ENCODE results near the gene EFCAB11. TPM values are rescaled to one million over a fixed set of nuclear protein-coding genes. Genes with fewer than 3 reads are reported as not detected.

Gene EFCAB11
- total and polyA plus RNA-seq, 8 donors = 1.3 to 5.8 (median 2.6) TPM

DNA sequence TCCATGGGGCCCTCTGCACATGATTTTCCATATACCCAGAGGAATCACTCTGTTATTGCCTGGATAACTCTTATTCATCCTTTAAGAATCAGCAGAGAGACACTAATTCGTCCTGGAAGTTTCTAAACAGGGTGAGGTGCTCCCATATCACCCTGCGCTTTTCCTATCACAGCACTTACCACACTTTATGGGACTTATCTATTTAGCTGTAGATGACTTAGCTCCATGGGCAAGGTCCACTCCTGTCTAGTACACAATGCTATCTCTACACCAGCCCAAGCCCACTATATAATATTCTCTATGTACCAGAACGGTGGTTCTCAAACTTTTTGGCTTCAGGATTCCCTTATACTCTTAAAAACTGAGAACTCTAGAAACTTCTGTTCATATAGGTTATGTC, 111.7 kb downstream of the EFCAB11 start:
- DNase-seq = no peak
- no peaks in the 10 kb centered on the region for H3K4me1 ChIP-seq
- no peak for TF ChIP-seq CTCF (IDR thresholded peaks at IDR 0.05)
- no peaks in the 10 kb centered on the region for H3K27me3 ChIP-seq
- no peak for ATAC-seq
- no peak for FAIRE-seq
- no peaks in the 10 kb centered on the region for H3K9me3 ChIP-seq
- H3K4me3 ChIP-seq = no peak overlapping the region
- no peaks in the 10 kb centered on the region for H3K36me3 ChIP-seq
- WGBS, 2 donors = 52 to 62% methylated on average over 3 of the region's 3 CpGs
- no peak overlapping the region for H3K27ac ChIP-seq
- intact Hi-C loops (cut with DNase I) = no loop called here

- Histone ChIP-seq H3K27me3 (no peaks in the 10 kb centered on the region), H3K9me3 (no peaks in the 10 kb centered on the region), H3K36me3 (no peaks in the 10 kb centered on the region), H3K4me1 (no peaks in the 10 kb centered on the region), H3K27ac (no peak overlapping the region), H3K4me3 (no peak overlapping the region)
- TF ChIP-seq CTCF (IDR thresholded peaks at IDR 0.05) = no peak
- DNase-seq (no peak), ATAC-seq (no peak), FAIRE-seq (no peak)
- 96 to 97% methylated on average over 6 of the region's 6 CpGs for WGBS, 2 donors
- intact Hi-C loops (cut with DNase I) = no loop called here
These were observed 112.7 kb downstream of the EFCAB11 start for GRCh38 chr14:89841851-89842250.

DNA sequence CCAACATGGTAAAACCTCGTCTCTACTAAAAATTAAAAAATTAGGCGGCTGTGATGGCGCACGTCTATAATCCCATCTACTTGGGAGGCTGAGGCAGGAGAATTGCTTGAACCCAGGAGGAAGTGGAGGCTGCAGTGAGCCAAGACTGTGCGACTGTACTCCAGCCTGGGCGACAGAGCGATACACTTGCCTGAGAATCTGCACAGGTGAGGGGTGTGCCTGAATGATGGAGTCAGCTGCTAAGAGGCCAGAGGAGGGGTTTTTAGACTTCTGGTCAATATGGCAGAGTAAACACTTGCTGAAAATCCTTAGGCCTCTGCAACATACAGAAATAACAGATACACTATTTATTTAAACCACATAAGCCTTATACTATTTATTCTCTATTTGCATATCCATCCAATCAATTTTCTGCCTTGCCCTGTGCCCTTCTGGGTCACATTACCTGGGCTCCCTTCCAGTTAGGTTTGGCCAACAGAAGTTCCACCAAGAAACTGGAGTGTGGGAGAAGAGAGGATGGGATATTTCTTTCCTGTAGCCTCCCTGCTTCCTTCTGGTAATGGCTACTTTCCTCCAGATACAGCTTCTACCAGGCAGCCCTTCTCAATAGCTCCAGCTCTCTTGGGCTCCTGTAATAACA, 117.6 kb downstream of the EFCAB11 start:
- H3K27ac ChIP-seq = no peak overlapping the region
- no peak for TF ChIP-seq CTCF (IDR thresholded peaks at IDR 0.05)
- FAIRE-seq (no peak), DNase-seq (no peak), ATAC-seq (no peak)
- intact Hi-C loops (cut with DNase I) = no loop called here
- H3K27me3 ChIP-seq = no peaks in the 10 kb centered on the region
- H3K4me3 ChIP-seq = no peak overlapping the region
- H3K4me1 ChIP-seq = no peaks in the 10 kb centered on the region
- WGBS, 2 donors = 79 to 85% methylated on average over 7 of the region's 7 CpGs
- H3K9me3 ChIP-seq = no peaks in the 10 kb centered on the region
- no peaks in the 10 kb centered on the region for H3K36me3 ChIP-seq

DNA sequence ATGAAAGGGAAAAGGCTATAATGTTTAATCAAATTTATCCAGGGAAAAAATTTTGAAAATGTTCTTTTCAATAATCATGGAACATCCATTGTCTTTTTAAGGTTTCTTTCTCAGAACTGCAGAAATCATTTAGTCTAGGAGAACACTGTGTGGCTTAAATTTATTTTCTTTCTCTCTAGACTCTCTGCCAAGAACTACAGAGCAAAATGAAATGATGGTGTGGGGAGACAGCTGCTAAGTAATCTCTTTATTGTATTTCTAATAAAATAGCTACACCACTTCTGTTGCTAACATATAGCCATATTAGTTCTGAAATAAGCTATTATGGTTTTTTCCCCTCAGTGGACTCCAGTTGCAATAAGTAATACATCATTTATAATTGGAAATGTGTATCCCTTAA, 120.9 kb downstream of the EFCAB11 start:
- Histone ChIP-seq H3K4me1 (no peaks in the 10 kb centered on the region), H3K9me3 (no peaks in the 10 kb centered on the region), H3K27me3 (no peaks in the 10 kb centered on the region), H3K4me3 (no peak overlapping the region), H3K27ac (no peak overlapping the region), H3K36me3 (no peaks in the 10 kb centered on the region)
- TF ChIP-seq CTCF (IDR thresholded peaks at IDR 0.05) = no peak
- DNase-seq (no peak), FAIRE-seq (no peak), ATAC-seq (no peak)
- intact Hi-C loops (cut with DNase I) = no loop called here

DNA sequence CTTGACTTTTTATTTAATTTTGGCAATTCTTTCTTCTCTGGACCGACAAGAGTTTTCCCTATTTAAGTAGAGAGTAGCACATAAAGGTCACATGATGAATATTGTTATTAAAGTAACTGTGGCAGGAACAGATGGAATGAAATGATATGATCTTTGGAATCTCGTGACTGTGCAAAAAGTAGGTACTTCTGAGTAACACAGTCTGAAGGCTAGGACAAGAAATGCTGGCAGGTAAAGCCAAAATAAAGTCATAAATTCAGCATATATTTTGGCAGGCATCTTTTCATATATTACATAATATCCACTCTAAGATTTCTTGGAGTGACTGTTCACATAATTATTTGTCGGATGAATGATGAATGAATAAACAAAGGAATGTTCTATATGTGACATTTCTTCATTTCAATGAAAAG, 121.4 kb downstream of the EFCAB11 start:
- Histone ChIP-seq H3K27me3 (no peaks in the 10 kb centered on the region), H3K9me3 (no peaks in the 10 kb centered on the region), H3K4me1 (no peaks in the 10 kb centered on the region), H3K27ac (no peak overlapping the region), H3K36me3 (no peaks in the 10 kb centered on the region), H3K4me3 (no peak overlapping the region)
- intact Hi-C loops (cut with DNase I) = no loop called here
- WGBS, 2 donors = 71 to 72% methylated on average over 3 of the region's 3 CpGs
- ATAC-seq (no peak), FAIRE-seq (no peak), DNase-seq (no peak)
- no peak for TF ChIP-seq CTCF (IDR thresholded peaks at IDR 0.05)

Measured in pancreas (tissue), 10 donors.